Eye (tissue), 1 donor: ENCODE measurements around the gene RBFOX2.

Source experiments
- DNase-seq: peaks from one replicate; pipeline ENCODE4 v3.0.0-alpha.2; 2015

RBFOX2 gene

GRCh38 chr22:35894937-35895708 lies 133.5 kb downstream of the RBFOX2 start:
- peak; percentile 86 for DNase-seq

GRCh38 chr22:35894464-35894878 lies 134.2 kb downstream of the RBFOX2 start:
- no peak for DNase-seq

- peak; percentile 59 for DNase-seq
These were observed 134.9 kb downstream of the RBFOX2 start for GRCh38 chr22:35893698-35894097.

GRCh38 chr22:35892192-35892591 lies 136.4 kb downstream of the RBFOX2 start:
- no peak for DNase-seq

- DNase-seq: no peak
These were observed 137.2 kb downstream of the RBFOX2 start for GRCh38 chr22:35891442-35891841.

- no peak for DNase-seq
These were observed 139.6 kb downstream of the RBFOX2 start for GRCh38 chr22:35889071-35889470.

GRCh38 chr22:35888181-35888870 lies 140.3 kb downstream of the RBFOX2 start:
- DNase-seq: no peak

- DNase-seq: no peak
These were observed 141.2 kb downstream of the RBFOX2 start for GRCh38 chr22:35887296-35887875.

GRCh38 chr22:35886309-35886708 lies 142.3 kb downstream of the RBFOX2 start:
- DNase-seq: no peak

- no peak for DNase-seq
These were observed 144.1 kb downstream of the RBFOX2 start for GRCh38 chr22:35884529-35884928.

GRCh38 chr22:35883031-35883620 lies 145.5 kb downstream of the RBFOX2 start:
- no peak for DNase-seq

- no peak for DNase-seq
These were observed 146.2 kb downstream of the RBFOX2 start for GRCh38 chr22:35882211-35883030.

- no peak for DNase-seq
These were observed 149.3 kb downstream of the RBFOX2 start for GRCh38 chr22:35879351-35879750.

- DNase-seq: no peak
These were observed 155.2 kb downstream of the RBFOX2 start for GRCh38 chr22:35873426-35873825.

GRCh38 chr22:35872451-35872850 lies 156.2 kb downstream of the RBFOX2 start:
- no peak for DNase-seq

GRCh38 chr22:35870517-35871293 lies 157.9 kb downstream of the RBFOX2 start:
- DNase-seq: no peak

GRCh38 chr22:35868938-35869337 lies 159.7 kb downstream of the RBFOX2 start:
- DNase-seq: no peak

- no peak for DNase-seq
These were observed 162.0 kb downstream of the RBFOX2 start for GRCh38 chr22:35866651-35867050.

- DNase-seq: no peak
These were observed 164.0 kb downstream of the RBFOX2 start for GRCh38 chr22:35864545-35865165.

GRCh38 chr22:35863432-35863831 lies 165.2 kb downstream of the RBFOX2 start:
- DNase-seq: peak; percentile 44

GRCh38 chr22:35862697-35863096 lies 165.9 kb downstream of the RBFOX2 start:
- no peak for DNase-seq
